HCT116 (cell line): ENCODE results near the gene FAIM. TPM values are rescaled to one million over a fixed set of nuclear protein-coding genes. Genes with fewer than 3 reads are reported as not detected.

Source experiments
- ATAC-seq: fragments of 200-7000 bp; cut with Tn5 transposase; 2 replicates; pipeline ENCODE4 v1.9.1; 2020; ENCODE audit warnings: mild to moderate bottlenecking, moderate library complexity
- BruUV-seq: library from RNA; stranded (reverse); fragments of 400-500 nt; replicated peaks from 2 replicates; lab custom pipeline; 2021; lab: Mats Ljungman, UMichigan
- CTCF ChIA-PET: fragments of 300-600 bp; sonication (Branson Sonifier 250); formaldehyde crosslinking; loops from one replicate; lab custom pipeline; 2021; ENCODE audit warnings: antibody characterized with exemption; lab: Charles Lee
- POLR2A ChIA-PET: fragments of 300-600, 350-600 bp; sonication (Branson Sonifier 250); formaldehyde crosslinking; loops from one replicate; lab custom pipeline; 2021; ENCODE audit warnings: antibody characterized with exemption; lab: Charles Lee
- RAD21 ChIA-PET, 2 experiments: fragments of 300-600 bp; sonication (Branson Sonifier 250); formaldehyde crosslinking; loops; one replicate each; lab custom pipeline; 2023; ENCODE audit warnings: low total read pairs in 2 of 2; ENCODE audit not compliant: uncharacterized antibody in 2 of 2, unreplicated experiment in 2 of 2, low non-redundant PET in 1 of 2; lab: Charles Lee
- DNase-seq: peaks from one replicate; pipeline ENCODE4 v3.0.0-alpha.2; 2010; ENCODE audit warnings: low read depth, low spot score
- H2AFZ ChIP-seq: fragments of 200-600 bp; shearing (Covaris generic), sonication (generic); 2 replicates; pipeline ENCODE4 v1.6.1; 2017; ENCODE audit warnings: low read depth, mixed run types, mixed read lengths, antibody characterized with exemption, low read length; ENCODE audit not compliant: poor library complexity, severe bottlenecking
- H3K27ac ChIP-seq: 2 replicates; pipeline ENCODE4 v1.5.1; 2012; ENCODE audit warnings: low read depth, low read length
- H3K27me3 ChIP-seq: fragments of 200-600 bp; sonication (generic); 2 replicates; pipeline ENCODE4 v1.6.1; 2016; ENCODE audit warnings: mixed run types, low read length, mixed read lengths; ENCODE audit not compliant: insufficient read depth
- H3K36me3 ChIP-seq, 2 experiments: fragments of 200-500 bp in 1 of 2; fragments of 200-600 bp in 1 of 2; sonication (Bioruptor generic) in 1 of 2; sonication (generic) in 1 of 2; 2 replicates each; pipeline versions ENCODE4 v1.5.1 to v1.6.1; 2014 to 2016; ENCODE audit warnings: low read length in 2 of 2, inconsistent platforms in 1 of 2, mixed read lengths in 1 of 2, mixed run types in 1 of 2; ENCODE audit not compliant: insufficient read depth in 2 of 2, control insufficient read depth in 1 of 2
- H3K4me1 ChIP-seq, 2 experiments: fragments of 200-600 bp in 1 of 2; sonication (generic) in 1 of 2; 2 replicates each; pipeline versions ENCODE4 v1.5.1 to v1.6.1; 2012 to 2017; ENCODE audit warnings: low read length in 2 of 2, inconsistent platforms in 1 of 2, mild to moderate bottlenecking in 1 of 2, mixed read lengths in 1 of 2, mixed run types in 1 of 2, moderate library complexity in 1 of 2; ENCODE audit not compliant: insufficient read depth in 2 of 2, control insufficient read depth in 1 of 2
- H3K4me2 ChIP-seq: fragments of 200-600 bp; sonication (generic); 2 replicates; pipeline ENCODE4 v1.6.1; 2017; ENCODE audit warnings: mixed run types, low read length, mixed read lengths
- H3K4me3 ChIP-seq, 2 experiments: fragments of 200-600 bp in 1 of 2; sonication (generic) in 1 of 2; replicated peaks in 1 of 2; 2 replicates each; pipeline ENCODE4 v1.5.1; 2011 to 2016; ENCODE audit warnings: low read length in 2 of 2, control low read depth in 1 of 2, low read depth in 1 of 2, mild to moderate bottlenecking in 1 of 2, mixed read lengths in 1 of 2, mixed run types in 1 of 2
- H3K79me2 ChIP-seq: fragments of 200-600 bp; sonication (generic); 2 replicates; pipeline ENCODE4 v1.6.1; 2017; ENCODE audit warnings: mild to moderate bottlenecking, mixed run types, low read length, moderate library complexity, mixed read lengths; ENCODE audit not compliant: insufficient read depth
- H3K9ac ChIP-seq: fragments of 200-600 bp; sonication (generic); 2 replicates; pipeline ENCODE4 v1.6.1; 2016; ENCODE audit warnings: low read length, mixed read lengths
- H3K9me2 ChIP-seq: fragments of 200-600 bp; sonication (generic), shearing (Covaris generic); 2 replicates; pipeline ENCODE4 v1.6.1; 2017; ENCODE audit warnings: mixed run types, mild to moderate bottlenecking, moderate library complexity; ENCODE audit not compliant: insufficient read depth
- H3K9me3 ChIP-seq, 2 experiments: fragments of 200-500 bp in 1 of 2; fragments of 200-600 bp in 1 of 2; sonication (Bioruptor generic) in 1 of 2; sonication (generic) in 1 of 2; 2 replicates each; pipeline ENCODE4 v1.6.1; 2014 to 2017; ENCODE audit warnings: low read length in 2 of 2, mixed read lengths in 2 of 2, inconsistent platforms in 1 of 2, low read depth in 1 of 2, mild to moderate bottlenecking in 1 of 2, mixed run types in 1 of 2, moderate library complexity in 1 of 2; ENCODE audit not compliant: control insufficient read depth in 1 of 2, insufficient read depth in 1 of 2
- H4K20me1 ChIP-seq: fragments of 200-600 bp; sonication (generic), shearing (Covaris generic); 2 replicates; pipeline ENCODE4 v1.6.1; 2017; ENCODE audit warnings: mixed run types, mild to moderate bottlenecking, moderate library complexity; ENCODE audit not compliant: insufficient read depth
- ATF3 ChIP-seq: IDR thresholded peaks from 2 replicates; pipeline ENCODE4 v1.6.1; 2012
- CBX3 ChIP-seq: IDR thresholded peaks from 2 replicates; pipeline ENCODE4 v1.6.1; 2012; ENCODE audit warnings: low read depth
- EGR1 ChIP-seq: IDR thresholded peaks from 2 replicates; pipeline ENCODE4 v1.6.1; 2012; ENCODE audit warnings: low read depth
- ELF1 ChIP-seq: IDR thresholded peaks from 2 replicates; pipeline ENCODE4 v1.6.1; 2012; ENCODE audit warnings: low read depth, borderline replicate concordance
- EZH2 ChIP-seq: fragments of 200-600 bp; sonication (generic); IDR thresholded peaks from 2 replicates; pipeline ENCODE4 v1.6.1; 2017; ENCODE audit warnings: antibody characterized with exemption, mixed run types
- EZH2phosphoT487 ChIP-seq: fragments of 200-600 bp; IDR thresholded peaks from 2 replicates; pipeline ENCODE4 v1.6.1; 2018; ENCODE audit warnings: antibody characterized with exemption, borderline replicate concordance
- FOSL1 ChIP-seq: IDR thresholded peaks from 2 replicates; pipeline ENCODE4 v1.6.1; 2012; ENCODE audit warnings: low read depth
- JUND ChIP-seq: IDR thresholded peaks from 2 replicates; pipeline ENCODE4 v1.6.1; 2012
- MAX ChIP-seq: IDR thresholded peaks from 2 replicates; pipeline ENCODE4 v1.6.1; 2012
- RAD21 ChIP-seq: IDR thresholded peaks from 2 replicates; pipeline ENCODE4 v1.6.1; 2012; ENCODE audit warnings: low read depth, mild to moderate bottlenecking
- SRF ChIP-seq: IDR thresholded peaks from 2 replicates; pipeline ENCODE4 v1.6.1; 2012; ENCODE audit warnings: low read depth
- TCF7L2 ChIP-seq: IDR thresholded peaks from 2 replicates; pipeline ENCODE4 v1.7.0; 2011; ENCODE audit warnings: borderline replicate concordance, inconsistent platforms; ENCODE audit not compliant: insufficient read depth, insufficient read length; ENCODE audit errors: extremely low read depth
- ZFX ChIP-seq: fragments of 450-650 bp; IDR thresholded peaks from 2 replicates; pipeline ENCODE4 v1.6.1; 2017
- ZNF274 ChIP-seq: fragments of 200-500 bp; sonication (Bioruptor generic); IDR thresholded peaks from 2 replicates; pipeline ENCODE4 v1.6.1; 2014; ENCODE audit warnings: mild to moderate bottlenecking, low read depth, low read length, inconsistent platforms
- intact Hi-C: fragments of 100-400 bp; cut with micrococcal nuclease; formaldehyde crosslinking; loops from 2 replicates; pipeline ENCODE4 v1.10.0; 2022
- total RNA-seq: library from RNA; stranded (reverse); gene quantifications from one replicate; pipeline ENCODE4 v1.2.1, GENCODE V29; 2021; ENCODE audit not compliant: unreplicated experiment

FAIM gene
- total RNA-seq, 1 experiment from 2014 or later: 12.2 TPM

- TF ChIP-seq ZNF274: no peak
These were observed 6.9 kb downstream of the FAIM start (continued) for GRCh38 chr3:138615462-138615861.

GRCh38 chr3:138620431-138620830 lies 11.9 kb downstream of the FAIM start:
- ChIA-PET RAD21 (no interaction called here), POLR2A (no interaction called here), CTCF (no interaction called here)
- intact Hi-C loops: no loop called here
- no peak overlapping the region for H3K4me2 ChIP-seq
- DNase-seq: no peak
- H3K4me3 ChIP-seq: no peak overlapping the region
- no peaks in the 10 kb centered on the region for H3K36me3 ChIP-seq
- H3K79me2 ChIP-seq: peaks cover 9% of the 10 kb centered on the region
- H3K4me1 ChIP-seq: no peaks in the 10 kb centered on the region
- no peak overlapping the region for H3K27ac ChIP-seq
- no peaks in the 10 kb centered on the region for H3K27me3 ChIP-seq
- no TSS peak for BruUV-seq
- no peak overlapping the region for H3K9ac ChIP-seq
- ATAC-seq: no peak
- H3K9me2 ChIP-seq: no peaks in the 10 kb centered on the region
- no peaks in the 10 kb centered on the region for H4K20me1 ChIP-seq
- no peaks in the 10 kb centered on the region for H3K9me3 ChIP-seq
- TF ChIP-seq EZH2phosphoT487: no peak
- TF ChIP-seq ATF3: no peak
- TF ChIP-seq SRF: no peak
- TF ChIP-seq CBX3: no peak
- TF ChIP-seq JUND: no peak
- no peak for TF ChIP-seq RAD21
- no peak for TF ChIP-seq TCF7L2
- TF ChIP-seq EZH2: no peak
- TF ChIP-seq MAX: no peak
- TF ChIP-seq ELF1: no peak
- no peak for TF ChIP-seq EGR1
- no peak for TF ChIP-seq FOSL1
- no peak for TF ChIP-seq ZFX
- no peak overlapping the region for H2AFZ ChIP-seq
